ENCODE results near the gene HMCN1. TPM values are rescaled to one million over a fixed set of nuclear protein-coding genes. Genes with fewer than 3 reads are reported as not detected.

HMCN1 gene
- total RNA-seq, 1 donor from 2014 or later: 8.9 TPM

- H3K4me3 ChIP-seq: no peak overlapping the region
- no peak overlapping the region for H3K27ac ChIP-seq (replicated peaks)
- no peak for TF ChIP-seq CTCF (IDR thresholded peaks at IDR 0.05; ENCODE audit: borderline replicate concordance)
- intact Hi-C loops (cut with micrococcal nuclease): no loop called here
- H3K9me3 ChIP-seq (replicated peaks): no peaks in the 10 kb centered on the region
- no peaks in the 10 kb centered on the region for H3K27me3 ChIP-seq (ENCODE audit: low read depth)
- peaks cover 4% of the 10 kb centered on the region for H3K4me1 ChIP-seq
- DNase-seq: no peak
- H3K36me3 ChIP-seq: no peaks in the 10 kb centered on the region
Observed at GRCh38 chr1:185695299-185695698, 38.9 kb upstream of the HMCN1 start.

- Histone ChIP-seq H3K9me3 (replicated peaks) (no peaks in the 10 kb centered on the region), H3K4me3 (no peak overlapping the region), H3K27me3 (ENCODE audit: low read depth) (peaks cover 7% of the 10 kb centered on the region), H3K36me3 (no peaks in the 10 kb centered on the region), H3K27ac (replicated peaks) (no peak overlapping the region), H3K4me1 (peaks cover 4% of the 10 kb centered on the region)
- intact Hi-C loops (cut with micrococcal nuclease): no loop called here
- TF ChIP-seq CTCF (IDR thresholded peaks at IDR 0.05; ENCODE audit: borderline replicate concordance): no peak
- no peak for DNase-seq
Observed at GRCh38 chr1:185696422-185697150, 37.6 kb upstream of the HMCN1 start.

- intact Hi-C loops (cut with micrococcal nuclease): no loop called here
- Histone ChIP-seq H3K36me3 (no peaks in the 10 kb centered on the region), H3K4me3 (no peak overlapping the region), H3K27ac (replicated peaks) (no peak overlapping the region), H3K9me3 (replicated peaks) (no peaks in the 10 kb centered on the region), H3K4me1 (peaks cover 1% of the 10 kb centered on the region), H3K27me3 (ENCODE audit: low read depth) (peaks cover 7% of the 10 kb centered on the region)
- no peak for DNase-seq
- no peak for TF ChIP-seq CTCF (IDR thresholded peaks at IDR 0.05; ENCODE audit: borderline replicate concordance)
Observed at GRCh38 chr1:185699874-185700273, 34.3 kb upstream of the HMCN1 start.

GRCh38 chr1:185701650-185702049 is 32.5 kb upstream of the HMCN1 start:
- no peak for DNase-seq
- intact Hi-C loops (cut with micrococcal nuclease): no loop called here
- H3K9me3 ChIP-seq (replicated peaks): no peaks in the 10 kb centered on the region

GRCh38 chr1:185704181-185704580 is 30.0 kb upstream of the HMCN1 start:
- Histone ChIP-seq H3K4me1 (no peaks in the 10 kb centered on the region), H3K36me3 (no peaks in the 10 kb centered on the region), H3K27ac (replicated peaks) (no peak overlapping the region), H3K9me3 (replicated peaks) (no peaks in the 10 kb centered on the region), H3K4me3 (no peak overlapping the region), H3K27me3 (ENCODE audit: low read depth) (peaks cover 7% of the 10 kb centered on the region)
- no peak for TF ChIP-seq CTCF (IDR thresholded peaks at IDR 0.05; ENCODE audit: borderline replicate concordance)
- intact Hi-C loops (cut with micrococcal nuclease): no loop called here
- DNase-seq: no peak

More at GRCh38 chr1:185701650-185702049, 32.5 kb upstream of the HMCN1 start:
- Histone ChIP-seq H3K4me1 (no peaks in the 10 kb centered on the region), H3K4me3 (no peak overlapping the region), H3K36me3 (no peaks in the 10 kb centered on the region), H3K27me3 (ENCODE audit: low read depth) (peaks cover 7% of the 10 kb centered on the region), H3K27ac (replicated peaks) (no peak overlapping the region)
- TF ChIP-seq CTCF (IDR thresholded peaks at IDR 0.05; ENCODE audit: borderline replicate concordance): no peak
